Superior temporal gyrus (tissue), 1 donor: Measurements from ENCODE around the gene ANKRD17.
"Not testable (repeated sequence)": the region's sequence is repeated elsewhere in the genome, so short reads cannot be mapped to it uniquely, and the experiment has no call there.

ENCODE experiments used
- DNase-seq: peaks from one replicate; pipeline ENCODE4 v3.0.0-alpha.2; 2016; ENCODE audit errors: extremely low spot score

ANKRD17 gene, protein sequence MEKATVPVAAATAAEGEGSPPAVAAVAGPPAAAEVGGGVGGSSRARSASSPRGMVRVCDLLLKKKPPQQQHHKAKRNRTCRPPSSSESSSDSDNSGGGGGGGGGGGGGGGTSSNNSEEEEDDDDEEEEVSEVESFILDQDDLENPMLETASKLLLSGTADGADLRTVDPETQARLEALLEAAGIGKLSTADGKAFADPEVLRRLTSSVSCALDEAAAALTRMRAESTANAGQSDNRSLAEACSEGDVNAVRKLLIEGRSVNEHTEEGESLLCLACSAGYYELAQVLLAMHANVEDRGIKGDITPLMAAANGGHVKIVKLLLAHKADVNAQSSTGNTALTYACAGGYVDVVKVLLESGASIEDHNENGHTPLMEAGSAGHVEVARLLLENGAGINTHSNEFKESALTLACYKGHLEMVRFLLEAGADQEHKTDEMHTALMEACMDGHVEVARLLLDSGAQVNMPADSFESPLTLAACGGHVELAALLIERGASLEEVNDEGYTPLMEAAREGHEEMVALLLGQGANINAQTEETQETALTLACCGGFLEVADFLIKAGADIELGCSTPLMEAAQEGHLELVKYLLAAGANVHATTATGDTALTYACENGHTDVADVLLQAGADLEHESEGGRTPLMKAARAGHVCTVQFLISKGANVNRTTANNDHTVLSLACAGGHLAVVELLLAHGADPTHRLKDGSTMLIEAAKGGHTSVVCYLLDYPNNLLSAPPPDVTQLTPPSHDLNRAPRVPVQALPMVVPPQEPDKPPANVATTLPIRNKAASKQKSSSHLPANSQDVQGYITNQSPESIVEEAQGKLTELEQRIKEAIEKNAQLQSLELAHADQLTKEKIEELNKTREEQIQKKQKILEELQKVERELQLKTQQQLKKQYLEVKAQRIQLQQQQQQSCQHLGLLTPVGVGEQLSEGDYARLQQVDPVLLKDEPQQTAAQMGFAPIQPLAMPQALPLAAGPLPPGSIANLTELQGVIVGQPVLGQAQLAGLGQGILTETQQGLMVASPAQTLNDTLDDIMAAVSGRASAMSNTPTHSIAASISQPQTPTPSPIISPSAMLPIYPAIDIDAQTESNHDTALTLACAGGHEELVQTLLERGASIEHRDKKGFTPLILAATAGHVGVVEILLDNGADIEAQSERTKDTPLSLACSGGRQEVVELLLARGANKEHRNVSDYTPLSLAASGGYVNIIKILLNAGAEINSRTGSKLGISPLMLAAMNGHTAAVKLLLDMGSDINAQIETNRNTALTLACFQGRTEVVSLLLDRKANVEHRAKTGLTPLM (N-terminal part only)

GRCh38 chr4:73258686-73259570 is at the start of gene ANKRD17:
ANKRD17 (minus strand) TSS chr4:73258798; CDS start chr4:73258668, 130 bp downstream.
- peak; percentile 94 for DNase-seq

DNA sequence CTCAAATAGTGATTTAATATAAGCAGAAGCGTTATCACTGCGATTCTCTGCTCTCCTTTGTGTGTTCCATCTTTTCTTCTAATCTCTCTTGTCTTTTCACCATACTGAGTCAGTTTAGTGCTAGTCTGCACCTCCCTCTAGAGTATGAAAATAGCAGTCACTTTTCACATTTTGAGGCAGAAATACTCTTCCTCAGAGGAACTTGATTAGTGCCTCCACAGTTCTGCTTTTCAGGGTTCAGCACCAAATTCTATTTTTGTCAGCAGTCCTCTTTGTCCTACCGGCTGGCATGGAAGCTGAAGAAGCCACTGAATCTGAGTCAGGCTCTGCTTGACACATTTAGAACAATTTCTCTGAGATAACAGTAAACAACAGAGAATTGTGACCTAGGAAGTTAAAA is 49.7 kb upstream of the ANKRD17 start:
- DNase-seq, result peak; percentile 80

- DNase-seq, result no peak
Observed at GRCh38 chr4:73303711-73304110, 45.1 kb upstream of the ANKRD17 start.

- no peak for DNase-seq
Observed at GRCh38 chr4:73299548-73300280, 41.1 kb upstream of the ANKRD17 start.

GRCh38 chr4:73292661-73293060 is 34.1 kb upstream of the ANKRD17 start:
- DNase-seq, result not testable (repeated sequence)

- no peak for DNase-seq
Observed at GRCh38 chr4:73281982-73282381, 23.4 kb upstream of the ANKRD17 start.

GRCh38 chr4:73281396-73281795 is 22.8 kb upstream of the ANKRD17 start:
- DNase-seq, result no peak

DNA sequence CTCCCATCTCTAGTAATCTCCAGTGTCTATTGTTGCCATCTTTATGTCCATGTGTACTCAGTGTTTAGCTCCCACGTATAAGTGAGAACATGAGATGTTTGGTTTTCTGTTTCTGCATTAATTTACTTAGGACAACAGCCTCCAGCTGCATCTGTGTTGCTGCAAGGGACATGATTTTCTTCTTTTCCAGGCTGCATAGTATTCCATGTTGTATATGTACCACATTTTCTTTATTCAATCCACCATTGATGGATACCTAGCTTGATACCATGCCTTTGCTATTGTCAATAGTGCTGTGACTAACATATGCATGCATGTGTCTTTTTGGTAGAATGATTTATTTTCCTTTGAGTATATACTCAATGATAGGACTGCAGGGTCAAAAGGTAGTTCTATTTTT is 18.6 kb upstream of the ANKRD17 start:
- DNase-seq, result no peak

DNA sequence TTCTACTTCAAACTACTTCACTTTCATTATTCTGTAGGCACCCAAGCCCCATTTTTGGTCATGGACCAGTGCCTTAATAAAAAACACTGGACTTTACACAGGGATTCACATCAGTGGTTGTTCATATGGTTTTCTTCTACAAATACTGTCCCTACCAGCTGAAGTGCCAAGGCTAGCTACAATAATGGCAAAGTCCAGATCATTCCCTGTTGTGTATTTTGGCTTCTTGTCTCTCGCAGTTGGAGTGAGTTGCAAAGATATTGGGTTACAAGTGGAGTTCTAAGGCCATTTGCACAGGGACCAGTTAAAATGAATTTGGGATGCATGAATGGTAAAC is 16.7 kb upstream of the ANKRD17 start:
- DNase-seq, result no peak

- DNase-seq, result no peak
Observed at GRCh38 chr4:73272816-73273215, 14.2 kb upstream of the ANKRD17 start.

DNA sequence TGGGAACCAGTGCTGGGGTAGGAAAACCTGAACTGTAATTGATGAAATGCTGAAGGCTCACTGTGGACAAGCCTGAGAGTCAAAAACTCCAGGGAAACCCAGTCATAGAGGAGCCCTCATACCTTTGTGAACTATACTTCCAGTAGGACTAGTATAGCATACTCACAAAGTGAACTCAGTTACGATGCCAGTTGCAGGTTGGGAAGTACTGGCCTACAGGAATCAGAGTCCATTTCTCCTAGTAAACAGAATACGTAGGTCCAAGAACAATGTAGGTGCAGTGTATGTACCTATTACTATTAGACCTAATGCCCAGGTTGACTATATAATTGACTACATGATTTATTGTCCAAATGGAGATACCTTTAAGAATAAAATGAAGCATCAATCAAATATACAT is 8.5 kb upstream of the ANKRD17 start:
- no peak for DNase-seq

GRCh38 chr4:73259571-73260090 is 1.0 kb upstream of the ANKRD17 start:
- peak; percentile 70 for DNase-seq

DNA sequence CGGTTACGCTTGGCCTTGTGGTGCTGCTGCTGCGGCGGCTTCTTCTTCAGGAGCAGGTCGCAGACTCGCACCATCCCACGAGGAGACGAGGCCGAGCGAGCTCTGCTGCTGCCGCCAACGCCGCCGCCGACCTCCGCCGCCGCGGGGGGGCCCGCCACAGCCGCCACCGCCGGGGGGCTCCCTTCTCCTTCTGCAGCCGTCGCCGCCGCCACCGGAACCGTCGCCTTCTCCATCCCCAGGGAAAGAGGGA is 237 bp downstream of the ANKRD17 start:
- DNase-seq, result no peak

DNA sequence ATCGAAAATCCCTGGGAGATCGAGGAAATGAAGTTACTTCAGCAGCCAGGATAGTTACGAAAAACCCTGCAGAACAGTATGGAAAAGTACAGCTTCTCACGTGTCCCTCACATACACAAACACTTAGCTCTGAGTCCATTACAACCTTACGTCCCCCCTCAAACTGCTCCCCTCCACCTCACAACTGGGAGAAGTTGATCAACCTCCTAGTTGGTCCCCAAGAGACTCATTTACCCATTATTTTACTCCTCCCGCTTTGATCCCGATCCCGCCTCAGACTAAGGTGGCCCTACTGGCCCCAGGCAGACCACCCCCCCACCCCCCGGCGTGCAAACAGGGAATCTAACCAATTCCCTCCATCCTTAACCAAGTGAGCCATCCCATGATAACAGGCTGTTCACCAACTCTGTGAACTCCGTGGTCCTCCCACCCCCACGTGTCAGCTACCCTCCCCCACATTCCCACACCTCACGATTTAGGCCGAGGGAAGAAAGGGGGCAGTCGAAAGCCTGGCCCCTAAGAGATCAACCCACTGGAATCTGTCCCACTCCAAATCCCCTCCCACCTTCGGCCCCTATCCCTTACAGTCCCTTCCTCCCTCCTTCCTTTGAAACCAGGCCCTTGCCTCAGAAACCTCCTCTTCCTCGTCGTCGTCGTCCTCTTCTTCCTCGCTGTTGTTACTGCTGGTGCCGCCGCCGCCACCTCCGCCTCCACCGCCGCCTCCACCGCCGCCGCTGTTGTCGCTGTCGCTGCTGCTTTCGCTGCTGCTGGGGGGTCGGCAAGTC is 755 bp downstream of the ANKRD17 start:
- no peak for DNase-seq

GRCh38 chr4:73257234-73257633 is 1.4 kb downstream of the ANKRD17 start:
- peak; percentile 90 for DNase-seq

- not testable (repeated sequence) for DNase-seq
Observed at GRCh38 chr4:73255847-73256246, 2.8 kb downstream of the ANKRD17 start.

DNA sequence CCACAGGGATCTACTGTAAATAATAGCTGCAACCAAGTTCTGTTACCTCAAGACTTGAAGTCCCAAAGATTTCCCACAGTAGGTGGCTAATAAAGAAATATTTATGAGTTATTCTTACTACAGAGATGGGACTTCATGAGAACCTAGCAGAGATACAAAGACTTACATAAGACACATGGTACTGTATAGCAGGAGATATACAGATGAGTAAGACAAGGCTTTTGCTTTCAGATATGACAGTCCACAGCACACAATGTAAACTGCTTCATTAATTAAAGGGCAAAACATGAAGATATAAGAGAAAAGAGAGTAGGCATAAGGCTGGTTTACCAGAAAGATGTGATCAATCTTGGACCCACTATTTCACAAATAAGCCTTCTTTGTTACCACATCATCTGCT is 6.6 kb downstream of the ANKRD17 start:
- DNase-seq, result no peak

- DNase-seq, result no peak
Observed at GRCh38 chr4:73251384-73251783, 7.2 kb downstream of the ANKRD17 start.

DNA sequence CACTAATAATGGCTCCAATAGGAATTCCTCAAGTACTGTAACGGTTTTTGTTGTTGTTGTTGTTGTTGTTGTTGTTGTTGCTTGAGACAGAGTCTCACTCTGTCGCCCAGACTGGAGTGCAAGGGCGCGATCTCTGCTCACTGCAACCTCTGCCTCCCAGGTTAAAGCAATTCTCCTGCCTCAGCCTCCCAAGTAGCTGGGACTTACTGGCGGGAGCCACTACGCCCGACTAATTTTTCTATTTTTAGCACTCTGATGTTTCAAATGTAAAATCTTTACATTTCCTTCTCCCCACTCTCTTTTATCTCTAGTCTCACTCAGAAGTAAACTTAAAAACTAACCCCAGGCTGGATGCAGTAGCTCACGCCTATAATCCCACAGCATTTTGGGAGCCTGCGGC is 8.0 kb downstream of the ANKRD17 start:
- no peak for DNase-seq

DNA sequence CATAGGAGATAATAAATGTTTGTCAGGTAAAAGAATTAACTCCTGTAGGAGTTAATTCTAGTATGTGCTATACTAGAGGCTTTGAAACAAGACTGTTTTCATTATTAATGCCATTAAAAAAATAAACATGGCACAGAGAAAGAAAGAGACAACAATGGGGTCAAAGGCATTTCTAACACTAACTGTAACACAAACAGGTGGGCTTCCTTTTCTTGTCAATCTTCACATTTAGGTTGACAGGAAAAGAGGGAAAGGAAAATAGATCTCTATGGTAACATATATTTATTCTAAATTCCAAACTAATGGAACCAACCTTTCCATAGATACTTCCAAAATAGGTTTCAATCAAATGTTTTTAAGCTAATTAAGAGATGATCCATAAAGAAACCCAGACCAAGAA is 9.8 kb downstream of the ANKRD17 start:
- DNase-seq, result no peak
